Measurements from ENCODE around the gene DCLK2.

Gene DCLK2

GRCh38 chr4:150123087-150123486, 44.8 kb downstream of the DCLK2 start:
- DNase-seq = no peak

GRCh38 chr4:150123796-150124677, 45.8 kb downstream of the DCLK2 start:
- no peak for DNase-seq

- no peak for DNase-seq
Measured at GRCh38 chr4:150126201-150126863, 48.1 kb downstream of the DCLK2 start.

GRCh38 chr4:150126864-150127203, 48.6 kb downstream of the DCLK2 start:
- DNase-seq = no peak

GRCh38 chr4:150127757-150128156, 49.5 kb downstream of the DCLK2 start:
- no peak for DNase-seq

- no peak for DNase-seq
Measured at GRCh38 chr4:150130933-150131332, 52.7 kb downstream of the DCLK2 start.

- no peak for DNase-seq
Measured at GRCh38 chr4:150131581-150132228, 53.5 kb downstream of the DCLK2 start.

GRCh38 chr4:150133605-150134004, 55.4 kb downstream of the DCLK2 start:
- no peak for DNase-seq

GRCh38 chr4:150135134-150135772, 57.0 kb downstream of the DCLK2 start:
- DNase-seq = no peak

- no peak for DNase-seq
Measured at GRCh38 chr4:150136036-150136435, 57.8 kb downstream of the DCLK2 start.

GRCh38 chr4:150136481-150136880, 58.2 kb downstream of the DCLK2 start:
- no peak for DNase-seq

GRCh38 chr4:150139297-150139865, 61.1 kb downstream of the DCLK2 start:
- no peak for DNase-seq

GRCh38 chr4:150140774-150141400, 62.6 kb downstream of the DCLK2 start:
- no peak for DNase-seq

GRCh38 chr4:150141756-150142155, 63.5 kb downstream of the DCLK2 start:
- DNase-seq = no peak

- DNase-seq = no peak
Measured at GRCh38 chr4:150142831-150143230, 64.6 kb downstream of the DCLK2 start.

GRCh38 chr4:150145090-150145945, 67.1 kb downstream of the DCLK2 start:
- DNase-seq = no peak

- DNase-seq = no peak
Measured at GRCh38 chr4:150145946-150146340, 67.7 kb downstream of the DCLK2 start.

GRCh38 chr4:150149381-150149780, 71.1 kb downstream of the DCLK2 start:
- DNase-seq = no peak

GRCh38 chr4:150150629-150151062, 72.4 kb downstream of the DCLK2 start:
- DNase-seq = no peak

GRCh38 chr4:150152766-150153165, 74.5 kb downstream of the DCLK2 start:
- no peak for DNase-seq

- DNase-seq = no peak
Measured at GRCh38 chr4:150155391-150155790, 77.1 kb downstream of the DCLK2 start.

GRCh38 chr4:150156543-150156942, 78.3 kb downstream of the DCLK2 start:
- DNase-seq = no peak

Measured in stimulated activated naive CD4-positive, alpha-beta T cell treated with Interleukin-2 at 50 U/mL for 16 hours (primary cell).